GM18858 (cell line): ENCODE measurements around the gene RNU6-9.
"Not testable (repeated sequence)": the region's sequence is repeated elsewhere in the genome, so short reads cannot be mapped to it uniquely, and the experiment has no call there.

Experiments
- ATAC-seq: cut with Tn5 transposase; IDR thresholded peaks from one replicate; pipeline ENCODE4 v1.9.1; 2021; ENCODE audit not compliant: unreplicated experiment

Gene RNU6-9

DNA sequence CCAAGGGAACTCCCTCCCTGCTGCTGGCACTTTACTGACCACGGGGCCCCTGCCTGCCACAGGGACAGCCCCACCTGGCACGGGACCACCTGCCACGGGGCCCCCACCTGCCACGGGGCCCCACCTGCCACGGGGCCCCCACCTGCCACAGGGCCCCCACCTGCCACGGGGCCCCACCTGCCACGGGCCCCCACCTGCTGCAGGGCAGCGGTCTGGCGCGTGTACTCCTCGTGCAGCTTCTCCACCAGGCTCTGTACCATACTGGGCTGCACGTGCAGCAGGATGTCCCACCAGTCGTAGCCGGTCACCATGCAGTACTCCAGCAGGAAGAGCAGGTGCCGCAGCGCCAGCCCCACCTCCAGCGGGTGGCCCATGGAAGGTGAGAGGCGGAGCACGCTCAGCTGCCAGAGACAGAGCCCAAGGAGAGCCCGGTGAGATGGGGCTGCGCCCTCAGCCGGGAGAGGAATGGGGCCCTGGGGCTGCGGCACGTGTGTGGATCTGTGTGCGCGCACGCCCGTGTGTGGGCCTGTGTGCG is 16.4 kb upstream of the RNU6-9 start:
- no peak for ATAC-seq

DNA sequence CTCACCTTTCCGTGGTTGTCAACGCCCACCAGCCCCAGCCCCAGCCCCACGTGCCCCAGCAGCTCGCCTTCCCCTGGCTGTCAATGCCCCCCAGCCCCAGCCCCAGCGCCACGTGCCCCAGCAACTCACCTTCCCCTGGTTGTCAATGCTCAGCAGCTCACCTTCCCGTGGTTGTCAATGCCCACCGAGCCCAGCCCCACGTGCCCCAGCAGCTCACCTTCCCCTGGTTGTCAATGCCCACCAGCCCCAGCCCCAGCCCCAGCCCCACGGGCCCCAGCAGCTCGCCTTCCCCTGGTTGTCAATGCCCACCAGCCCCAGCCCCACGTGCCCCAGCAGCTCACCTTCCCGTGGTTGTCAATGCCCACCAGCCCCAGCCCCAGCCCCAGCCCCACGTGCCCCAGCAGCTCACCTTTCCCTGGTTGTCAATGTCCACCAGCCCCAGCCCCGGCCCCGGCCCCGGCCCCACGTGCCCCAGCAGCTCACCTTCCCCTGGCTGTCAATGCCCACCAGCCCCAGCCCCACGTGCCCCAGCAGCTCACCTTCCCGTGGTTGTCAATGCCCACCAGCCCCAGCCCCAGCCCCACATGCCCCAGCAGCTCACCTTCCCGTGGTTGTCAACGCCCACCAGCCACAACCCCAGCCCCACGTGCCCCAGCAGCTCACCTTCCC is 15.2 kb upstream of the RNU6-9 start:
- ATAC-seq = not testable (repeated sequence)

DNA sequence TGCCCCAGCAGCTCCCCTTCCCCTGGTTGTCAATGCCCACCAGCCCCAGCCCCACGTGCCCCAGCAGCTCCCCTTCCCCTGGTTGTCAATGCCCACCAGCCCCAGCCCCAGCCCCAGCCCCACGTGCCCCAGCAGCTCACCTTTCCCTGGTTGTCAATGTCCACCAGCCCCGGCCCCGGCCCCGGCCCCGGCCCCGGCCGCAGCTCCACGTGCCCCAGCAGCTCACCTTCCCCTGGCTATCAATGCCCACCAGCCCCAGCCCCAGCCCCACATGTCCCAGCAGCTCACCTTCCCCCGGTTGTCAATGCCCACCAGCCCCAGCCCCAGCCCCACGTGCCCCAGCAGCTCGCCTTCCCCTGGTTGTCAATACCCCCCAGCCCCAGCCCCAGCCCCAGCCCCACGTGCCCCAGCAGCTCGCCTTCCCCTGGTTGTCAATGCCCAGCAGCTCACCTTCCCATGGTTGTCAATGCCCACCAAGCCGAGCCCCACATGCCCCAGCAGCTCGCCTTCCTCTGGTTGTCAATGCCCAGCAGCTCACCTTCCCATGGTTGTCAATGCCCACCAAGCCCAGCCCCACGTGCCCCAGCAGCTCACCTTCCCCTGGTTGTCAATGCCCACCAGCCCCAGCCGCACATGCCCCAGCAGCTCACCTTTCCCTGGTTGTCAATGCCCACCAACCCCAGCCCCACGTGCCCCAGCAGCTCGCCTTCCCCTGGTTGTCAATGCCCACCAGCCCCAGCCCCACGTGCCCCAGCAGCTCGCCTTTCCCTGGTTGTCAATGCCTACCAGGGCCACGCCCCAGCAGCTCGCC is 14.3 kb upstream of the RNU6-9 start:
- ATAC-seq = not testable (repeated sequence)

DNA sequence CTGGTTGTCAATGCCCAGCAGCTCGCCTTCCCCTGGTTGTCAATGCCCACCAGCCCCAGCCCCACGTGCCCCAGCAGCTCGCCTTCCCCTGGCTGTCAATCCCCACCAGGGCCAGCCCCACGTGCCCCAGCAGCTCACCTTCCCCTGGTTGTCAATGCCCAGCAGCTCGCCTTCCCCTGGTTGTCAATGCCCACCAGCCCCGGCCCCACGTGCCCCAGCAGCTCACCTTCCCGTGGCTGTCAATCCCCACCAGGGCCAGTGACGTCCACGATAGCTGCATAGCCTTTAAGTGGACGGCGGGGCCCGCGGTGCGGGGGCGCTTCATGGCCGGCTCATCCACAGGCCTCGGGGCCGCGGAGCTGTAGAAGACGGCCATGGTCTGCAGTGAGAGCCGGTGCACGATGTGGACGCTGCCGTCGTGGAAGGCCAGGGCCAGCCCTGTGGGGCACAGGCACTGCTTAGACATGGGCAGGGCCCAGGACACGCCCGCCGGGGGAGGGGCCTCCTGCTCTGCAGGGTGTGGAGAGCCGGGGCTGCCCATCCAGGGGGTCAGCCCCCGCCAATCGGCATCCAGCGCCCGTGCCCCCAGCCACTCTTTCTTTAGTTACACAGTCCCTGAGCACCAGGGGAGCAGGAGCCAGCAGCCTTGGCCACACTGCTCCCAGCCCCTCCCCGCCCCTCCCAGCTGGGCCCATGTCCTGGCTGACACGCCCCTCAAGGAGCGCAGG is 13.4 kb upstream of the RNU6-9 start:
- no peak for ATAC-seq

DNA sequence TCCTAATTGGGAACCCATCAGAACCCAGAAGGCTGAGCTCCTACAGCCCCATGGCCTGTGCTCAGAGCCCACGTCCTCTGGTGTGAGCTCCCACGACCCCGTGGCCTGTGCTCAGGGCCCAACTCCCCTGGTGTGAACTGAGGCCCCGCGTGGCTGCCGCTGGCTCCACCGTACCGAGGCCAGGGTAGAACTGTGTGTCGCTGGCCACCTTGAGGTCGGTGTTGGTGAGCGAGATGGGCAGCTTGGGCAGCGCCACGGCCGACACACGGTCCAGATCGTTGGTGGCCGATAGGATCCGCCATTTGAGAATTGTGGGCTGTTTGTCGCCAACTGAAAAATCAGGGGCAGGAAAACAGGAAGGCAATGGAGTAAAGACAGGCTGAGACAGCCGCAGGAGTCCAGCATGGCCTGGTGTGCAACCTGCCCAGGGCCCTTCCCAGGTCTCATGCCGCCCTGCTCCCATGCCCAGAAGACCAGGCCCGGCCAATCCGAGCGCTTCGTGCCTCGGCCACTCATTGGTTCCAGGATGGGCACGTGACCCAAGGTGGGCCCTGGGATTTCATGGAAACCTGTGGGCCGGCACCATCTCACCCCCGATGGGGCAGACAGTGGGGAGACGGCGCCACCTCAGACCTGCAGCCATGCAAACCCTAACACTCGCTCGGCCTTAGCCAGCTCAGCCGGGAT is 11.8 kb upstream of the RNU6-9 start:
- no peak for ATAC-seq

DNA sequence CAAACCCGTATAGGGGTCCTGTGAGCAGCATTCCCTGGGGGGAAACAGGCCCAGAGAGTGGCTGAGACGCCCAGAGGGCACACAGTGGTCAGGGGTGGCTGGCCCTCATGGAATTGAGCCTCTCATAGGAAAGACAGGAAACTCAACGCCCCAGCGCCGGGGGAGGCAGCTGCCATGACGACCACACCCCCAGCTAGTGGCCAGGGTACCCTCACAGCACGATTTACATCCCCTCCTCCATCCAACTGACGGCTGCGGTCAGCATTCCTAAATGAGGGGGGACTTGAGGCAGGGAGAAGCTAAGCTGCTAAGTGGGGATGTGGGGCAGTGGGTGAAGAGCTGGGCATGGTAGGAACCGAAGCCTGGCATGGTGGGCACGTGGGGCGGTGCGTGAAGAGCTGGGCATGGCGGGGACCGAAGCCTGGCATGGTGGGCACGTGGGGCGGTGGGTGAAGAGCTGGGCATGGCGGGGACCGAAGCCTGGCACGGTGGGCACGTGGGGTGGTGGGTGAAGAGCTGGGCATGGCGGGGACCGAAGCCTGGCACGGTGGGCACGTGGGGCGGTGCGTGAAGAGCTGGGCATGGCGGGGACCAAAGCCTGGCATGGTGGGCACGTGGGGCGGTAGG is 10.3 kb upstream of the RNU6-9 start:
- no peak for ATAC-seq

DNA sequence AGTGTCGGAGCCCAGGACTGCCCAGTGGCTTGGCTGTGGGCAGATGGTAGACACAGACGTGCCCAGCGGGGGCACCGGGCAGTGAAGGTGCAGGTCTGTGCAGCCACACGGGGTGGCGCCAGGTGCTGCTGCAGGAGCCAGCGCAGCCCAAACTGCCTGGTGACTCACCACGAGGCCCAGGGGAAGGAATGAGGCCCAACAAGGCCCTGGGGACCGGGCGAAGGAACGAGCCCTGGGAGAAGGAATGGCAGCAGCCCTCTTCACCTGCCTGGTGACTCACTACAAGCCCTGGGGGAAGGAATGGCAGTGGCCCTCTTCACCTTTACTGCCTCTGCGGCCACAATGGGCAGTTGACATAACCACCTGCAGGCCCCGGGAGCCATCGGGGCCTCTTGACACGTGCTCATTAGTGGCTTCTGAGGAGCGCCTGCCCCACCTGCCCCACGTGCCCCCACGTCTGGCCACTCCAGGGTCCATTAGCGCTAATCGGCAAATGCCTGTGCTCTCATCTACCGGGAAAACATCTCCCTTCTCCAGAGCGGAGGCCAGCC is 9.5 kb upstream of the RNU6-9 start:
- no peak for ATAC-seq

DNA sequence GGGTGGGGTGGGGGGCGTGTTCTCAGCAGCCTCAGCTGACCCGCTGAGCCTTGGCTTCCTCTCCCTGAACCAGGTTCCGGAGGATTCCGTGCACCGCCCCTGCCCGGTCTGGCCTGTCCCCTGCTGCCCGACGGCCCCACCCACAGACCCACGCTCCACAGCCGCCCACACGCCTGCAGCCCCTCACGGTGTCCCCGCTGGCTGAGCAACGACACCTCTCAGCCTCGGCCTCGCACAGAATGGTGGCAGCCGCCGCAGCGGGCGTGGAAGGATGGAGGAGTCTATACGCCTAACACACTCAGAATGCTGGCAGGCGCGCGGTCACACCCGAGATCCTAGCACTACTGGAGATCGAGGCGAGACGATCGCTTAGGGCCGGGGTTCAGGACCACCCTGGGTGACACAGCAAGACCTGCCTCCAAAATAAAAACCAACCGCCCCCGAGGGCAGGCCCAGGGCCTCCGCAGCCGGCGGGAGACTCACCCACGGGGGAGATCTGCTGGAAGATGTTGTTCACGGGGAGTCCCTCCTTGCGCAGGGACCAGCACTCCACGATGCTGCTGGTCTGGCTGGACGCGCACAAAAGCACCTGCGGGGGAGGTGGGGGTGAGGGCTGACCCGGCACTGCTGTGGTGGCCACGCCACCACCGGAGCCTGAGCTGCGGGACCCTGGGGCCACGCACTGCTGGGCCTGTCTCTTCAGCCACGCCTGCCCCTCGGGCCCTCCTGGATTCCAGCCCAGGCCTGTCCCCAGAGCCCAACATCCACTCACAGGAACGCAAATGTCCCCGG is 8.7 kb upstream of the RNU6-9 start:
- ATAC-seq = no peak

DNA sequence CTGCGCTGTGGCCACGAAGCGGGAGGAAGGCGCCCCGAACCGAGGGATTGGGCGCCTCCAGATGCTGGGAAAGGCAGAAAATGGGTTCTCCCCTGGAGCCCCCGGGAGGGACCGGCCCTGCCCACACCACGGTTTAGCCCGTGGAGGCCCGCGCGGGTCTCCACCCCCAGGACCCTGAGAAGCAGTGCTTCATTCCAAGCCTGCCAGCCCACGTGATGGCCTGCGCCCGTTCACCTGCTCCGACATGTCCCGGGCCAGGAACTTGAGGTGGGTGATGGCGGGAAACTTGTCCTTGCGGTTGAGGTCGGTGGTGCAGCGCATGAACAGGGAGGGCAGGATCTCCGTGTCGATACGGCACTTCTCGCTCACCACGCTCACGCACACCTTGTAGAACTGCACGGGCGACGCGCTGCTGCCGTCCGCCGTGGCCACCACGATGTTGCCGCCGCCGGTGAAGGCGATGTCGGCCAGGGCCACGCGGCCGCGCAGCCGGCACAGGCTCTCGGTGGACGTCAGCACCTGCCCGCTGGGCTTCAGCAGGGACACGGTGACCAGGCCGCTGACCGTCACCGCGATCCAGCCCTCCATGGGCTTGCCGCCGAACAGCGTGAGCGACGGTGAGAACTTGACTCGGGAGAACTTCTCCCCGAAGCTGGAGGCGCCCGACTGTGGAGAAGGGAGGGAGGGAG is 7.6 kb upstream of the RNU6-9 start:
- no peak for ATAC-seq

DNA sequence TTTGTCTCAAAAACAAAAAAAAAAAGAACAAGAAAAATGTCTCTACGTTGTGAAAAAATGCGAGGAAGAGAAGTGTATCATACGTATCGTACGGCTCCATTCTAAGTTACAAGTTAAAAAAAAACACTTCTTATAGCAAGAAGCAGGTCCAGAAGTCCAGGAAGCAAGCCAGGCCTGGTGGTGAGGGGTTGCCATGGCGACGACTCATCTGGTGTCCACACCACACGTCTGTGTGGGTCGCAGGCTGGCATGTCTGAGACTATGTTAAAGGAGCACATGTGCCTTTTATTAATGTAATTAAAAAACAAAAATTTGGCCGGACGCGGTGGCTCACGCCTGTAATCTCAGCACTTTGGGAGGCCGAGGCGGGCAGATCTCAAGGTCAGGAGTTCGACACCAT is 6.2 kb upstream of the RNU6-9 start:
- ATAC-seq = no peak

DNA sequence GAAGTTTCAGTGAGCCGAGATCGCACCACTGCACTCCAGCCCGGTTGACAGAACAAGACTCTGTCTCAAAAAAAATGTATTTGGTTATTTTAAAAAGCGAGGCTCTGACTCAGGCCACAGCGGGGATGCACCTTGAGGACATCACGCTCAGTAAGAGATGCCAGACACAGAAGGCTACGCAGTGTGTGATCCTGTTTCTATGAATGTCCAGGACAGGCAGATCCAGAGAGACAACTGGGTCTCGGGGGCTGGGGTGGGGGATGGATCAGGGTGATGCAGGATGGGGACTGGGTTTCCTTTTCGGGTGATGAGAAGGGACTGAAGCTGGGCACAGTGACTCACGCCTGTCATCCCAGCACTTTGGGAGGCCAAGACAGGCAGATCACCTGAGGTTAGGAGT is 5.7 kb upstream of the RNU6-9 start:
- ATAC-seq = no peak

DNA sequence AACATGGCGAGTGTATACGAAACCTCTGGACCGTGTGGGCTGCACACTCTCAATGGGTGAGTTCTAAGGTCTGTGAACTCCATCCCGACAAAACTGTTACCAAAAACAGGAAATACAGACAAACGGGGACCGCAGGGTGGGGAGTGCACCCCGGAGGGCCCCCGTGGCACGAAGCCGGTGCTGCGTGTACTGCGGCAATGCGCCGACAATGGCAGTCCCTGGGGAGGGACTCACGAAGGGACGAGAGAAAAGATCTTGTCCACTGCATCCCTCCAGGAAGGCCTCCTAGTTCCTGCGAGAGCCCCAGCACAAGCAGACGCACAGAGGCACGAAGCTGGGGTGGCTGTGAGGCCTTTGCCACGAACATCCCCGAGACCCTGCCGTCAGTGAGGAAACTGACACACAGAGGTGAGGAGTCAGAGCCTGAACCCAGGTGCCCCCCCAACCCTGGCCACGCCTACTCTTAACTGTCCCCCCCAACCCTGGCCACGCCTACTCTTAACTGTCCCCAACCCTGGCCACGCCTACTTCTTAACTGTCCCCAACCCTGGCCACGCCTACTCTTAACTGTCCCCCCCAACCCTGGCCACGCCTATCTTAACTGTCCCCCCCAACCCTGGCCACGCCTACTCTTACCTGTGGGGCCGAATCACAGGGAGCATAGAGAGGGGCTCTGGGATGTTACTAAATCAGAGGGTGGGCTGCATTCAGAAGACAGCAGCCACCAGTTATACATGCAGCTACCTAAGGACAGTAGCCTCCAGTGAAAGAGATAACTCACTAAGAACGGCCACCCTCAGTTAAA is 4.5 kb upstream of the RNU6-9 start:
- ATAC-seq = no peak

DNA sequence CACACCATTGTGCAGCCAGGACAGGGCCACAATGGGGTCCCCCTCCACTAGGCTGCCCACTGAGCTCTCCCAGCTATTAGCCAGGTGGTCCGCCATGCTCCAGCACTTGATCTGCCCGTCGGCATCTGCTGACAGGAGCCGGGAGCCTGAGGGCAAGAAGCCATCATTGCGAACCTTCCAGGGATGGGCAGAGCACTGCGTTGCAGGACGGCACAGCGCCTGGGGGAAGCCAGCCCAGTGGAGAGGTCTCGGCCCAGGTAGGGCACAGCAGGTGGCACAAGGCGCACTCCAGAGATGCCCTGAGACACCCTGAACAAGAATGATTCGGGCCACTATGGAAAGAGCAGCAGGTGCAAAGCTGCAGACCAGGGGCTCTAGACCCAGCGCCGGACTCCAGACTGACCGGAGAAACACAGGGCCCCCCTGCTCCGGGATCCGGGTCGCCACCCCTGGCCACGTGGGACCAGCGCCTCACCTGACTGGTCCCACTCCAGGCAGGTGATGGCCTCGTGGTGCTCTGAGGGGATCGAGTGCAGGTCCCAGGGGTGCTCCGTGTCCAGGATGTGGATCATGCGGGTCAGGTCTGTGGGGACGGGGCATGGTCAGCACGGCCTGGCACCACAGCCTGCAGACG is 3.5 kb upstream of the RNU6-9 start:
- no peak for ATAC-seq

DNA sequence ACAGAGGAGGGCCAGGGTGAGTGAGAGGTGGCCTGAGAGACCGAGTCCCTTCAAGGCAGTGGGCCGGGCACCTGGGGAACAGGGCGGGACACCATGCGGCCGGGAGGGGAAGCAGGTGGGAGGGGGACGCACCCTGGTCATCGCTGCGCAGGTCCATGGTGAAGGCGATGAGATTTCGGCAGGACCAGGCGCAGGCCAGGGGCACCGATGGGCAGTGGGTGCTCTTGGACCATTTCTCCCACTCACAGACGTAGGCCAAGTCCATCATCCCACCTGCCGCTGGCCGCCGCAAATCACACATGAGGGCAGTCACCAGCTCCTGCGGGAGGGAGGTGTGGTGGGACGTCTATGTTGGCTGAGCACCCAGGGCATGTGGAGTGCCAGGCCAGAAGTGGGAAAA is 2.5 kb upstream of the RNU6-9 start:
- ATAC-seq = no peak

DNA sequence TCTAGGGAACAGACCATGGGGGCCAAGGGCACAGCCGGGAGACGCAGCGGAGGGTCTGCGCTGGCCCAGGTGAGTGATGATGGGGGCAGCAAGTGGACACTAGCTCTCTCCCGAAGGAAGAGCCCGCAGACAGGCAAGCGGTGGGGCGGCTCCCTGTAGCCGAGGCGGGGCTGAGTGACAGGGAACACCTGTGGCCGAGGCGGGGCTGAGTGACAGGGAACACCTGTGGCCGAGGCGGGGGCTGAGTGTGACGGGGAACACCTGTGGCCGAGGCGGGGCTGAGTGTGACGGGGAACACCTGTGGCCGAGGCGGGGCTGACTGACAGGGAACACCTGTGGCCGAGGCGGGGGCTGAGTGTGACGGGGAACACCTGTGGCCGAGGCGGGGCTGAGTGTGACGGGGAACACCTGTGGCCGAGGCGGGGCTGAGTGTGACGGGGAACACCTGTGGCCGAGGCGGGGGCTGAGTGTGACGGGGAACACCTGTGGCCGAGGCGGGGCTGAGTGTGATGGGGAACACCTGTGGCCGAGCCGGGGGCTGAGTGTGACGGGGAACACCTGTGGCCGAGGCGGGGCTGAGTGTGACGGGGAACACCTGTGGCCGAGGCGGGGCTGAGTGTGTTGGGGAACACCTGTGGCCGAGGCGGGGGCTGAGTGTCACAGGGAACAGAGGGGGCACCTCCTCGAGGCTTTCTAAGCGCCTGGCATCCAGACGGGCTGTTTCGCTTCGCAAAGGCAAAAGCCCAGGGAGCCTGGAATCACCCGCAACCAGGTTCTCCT is 1.7 kb upstream of the RNU6-9 start:
- ATAC-seq = not testable (repeated sequence)

DNA sequence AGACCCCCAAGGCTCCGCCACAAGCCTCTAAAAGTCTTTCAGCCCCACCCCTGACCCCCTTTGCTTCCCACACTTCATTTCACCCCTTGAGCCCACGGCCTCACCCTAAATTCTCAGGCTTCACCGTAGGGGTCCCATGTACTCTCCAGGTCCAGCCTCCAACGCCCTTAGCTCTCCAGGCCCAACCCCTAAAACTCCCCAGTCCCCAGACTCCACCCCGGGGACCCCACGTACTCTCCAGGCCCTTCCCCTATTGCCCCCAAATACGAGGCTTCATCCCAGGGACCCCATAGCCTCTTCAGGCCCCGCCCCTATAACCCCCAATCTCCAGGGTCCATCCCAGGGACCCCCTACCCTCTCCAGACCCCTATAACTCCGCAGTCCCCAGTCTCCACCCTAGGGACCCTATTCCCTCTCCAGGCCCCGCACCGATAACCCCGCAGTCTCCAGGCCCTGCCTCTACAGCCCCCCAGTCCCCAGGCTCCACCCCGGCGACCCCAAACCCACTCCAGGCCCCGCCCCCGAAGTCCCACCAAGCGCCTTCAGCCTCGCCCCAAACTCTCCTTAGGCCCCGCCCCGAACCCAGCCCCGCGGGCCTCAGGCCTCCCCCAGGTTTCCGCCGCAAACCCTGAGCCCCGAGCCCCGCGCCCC is 916 bp upstream of the RNU6-9 start:
- no peak for ATAC-seq
